ENCODE results near the gene RGS7. TPM values are rescaled to one million over a fixed set of nuclear protein-coding genes. Genes with fewer than 3 reads are reported as not detected.

RGS7 gene
- total and polyA plus RNA-seq, 2 of the 4 experiments (the other 2 are of a cell fraction): 0.58 to 0.72 TPM

DNA sequence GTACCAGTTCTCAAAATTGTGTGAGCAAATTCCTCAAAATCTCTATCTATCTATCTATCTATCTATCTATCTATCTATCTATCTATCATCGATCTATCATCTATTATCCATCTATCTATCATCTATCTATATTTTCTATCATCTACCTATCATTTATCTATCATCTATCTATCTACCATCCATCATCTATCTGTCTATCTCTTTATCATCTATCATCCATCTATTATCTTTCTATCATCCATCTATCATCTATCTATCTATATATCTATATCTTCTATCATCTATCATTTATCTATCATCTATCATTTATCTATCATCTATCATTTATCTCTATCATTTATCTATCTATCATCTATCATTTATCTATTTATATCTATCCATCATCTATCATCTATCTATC is 380.3 kb downstream of the RGS7 start:
- Histone ChIP-seq H4K8ac (ENCODE audit: low read depth in 2 of 2, low read length in 2 of 2) (no peak overlapping the region), H3K36me3 (ENCODE audit: control insufficient read depth, insufficient read depth, low read length) (no peaks in the 10 kb centered on the region), H3K9me1 (ENCODE audit: insufficient read depth, low read length) (no peaks in the 10 kb centered on the region), H3K18ac (ENCODE audit: low read depth, low read length) (no peak overlapping the region), H3K9ac (ENCODE audit: low read depth, low read length) (no peak overlapping the region), H2AFZ (replicated peaks; ENCODE audit: low read length, poor library complexity) (no peak overlapping the region), H2BK5ac (ENCODE audit: low read depth, low read length, poor library complexity, severe bottlenecking) (no peak overlapping the region), H3K23ac (ENCODE audit: low read depth, low read length) (no peak overlapping the region), H3K14ac (replicated peaks; ENCODE audit: low read depth, low read length) (no peak overlapping the region), H3K4me2 (ENCODE audit: low read depth, low read length) (no peak overlapping the region), H2AK5ac (ENCODE audit: low read depth, low read length) (no peak overlapping the region), H3K9me3 (ENCODE audit: control insufficient read depth, insufficient read depth, low read length) (no peaks in the 10 kb centered on the region), H3K4me3 (ENCODE audit: insufficient read depth, low read depth, low read length) (no peak overlapping the region), H3K79me1 (ENCODE audit: low read depth in 1 of 2, low read length in 2 of 2) (no peaks in the 10 kb centered on the region), H3K4ac (ENCODE audit: low read depth, low read length) (no peak overlapping the region), H4K20me1 (ENCODE audit: insufficient read depth, low read length) (no peaks in the 10 kb centered on the region), H3K56ac (ENCODE audit: extremely low read depth, insufficient read depth, low read length) (no peak overlapping the region), H3K4me1 (ENCODE audit: control insufficient read depth, insufficient read depth, low read length) (no peaks in the 10 kb centered on the region), H3K27me3 (ENCODE audit: control insufficient read depth, insufficient read depth, low read length) (no peaks in the 10 kb centered on the region), H4K91ac (ENCODE audit: insufficient read depth, low read depth, low read length) (no peak overlapping the region), H3K27ac (ENCODE audit: insufficient read depth, low read length) (no peak overlapping the region), H4K5ac (ENCODE audit: low read depth, low read length) (no peak overlapping the region), H2BK20ac (ENCODE audit: low read depth, low read length) (no peak overlapping the region), H2AK9ac (replicated peaks; ENCODE audit: low read depth, low read length, poor library complexity) (no peak overlapping the region), H2BK15ac (ENCODE audit: low read depth, low read length) (no peak overlapping the region), H2BK120ac (ENCODE audit: low read depth, low read length) (no peak overlapping the region)
- CTCF ChIA-PET: no interaction called here
- intact Hi-C loops (cut with micrococcal nuclease) (no loop called here), dilution Hi-C loops (cut with HindIII; ENCODE audit: low sequenced_read_pairs, unreplicated experiment) (no loop called here), in situ Hi-C loops (cut with MboI; ENCODE audit: low sequenced_read_pairs) (no loop called here)
- no TSS peak for BruUV-seq (replicated peaks)
- 20 to 100% methylated on average over 1 of the region's 1 CpG for WGBS, 2 experiments (ENCODE audit: extremely low coverage in 2 of 2, insufficient read length in 1 of 2)
- no peak for TF ChIP-seq RAD21 (IDR thresholded peaks at IDR 0.05; ENCODE audit: low read length)
- no peak for TF ChIP-seq SMC3 (IDR thresholded peaks at IDR 0.05; ENCODE audit: low read depth, low read length)
- no peak for TF ChIP-seq NFE2L2 (IDR thresholded peaks at IDR 0.05; ENCODE audit: low read depth, low read length)
- no peak for TF ChIP-seq CEBPB (IDR thresholded peaks at IDR 0.05; ENCODE audit: low read depth, low read length)
- TF ChIP-seq CHD1 (IDR thresholded peaks at IDR 0.05; ENCODE audit: low read depth, low read length): no peak
- no peak for TF ChIP-seq RFX5 (IDR thresholded peaks at IDR 0.05; ENCODE audit: low read depth, low read length)
- TF ChIP-seq FOS (IDR thresholded peaks at IDR 0.05; ENCODE audit: low read depth, low read length): no peak
- no peak for TF ChIP-seq MAZ (IDR thresholded peaks at IDR 0.05; ENCODE audit: borderline replicate concordance, low read depth, low read length)
- TF ChIP-seq, protein P1, sequence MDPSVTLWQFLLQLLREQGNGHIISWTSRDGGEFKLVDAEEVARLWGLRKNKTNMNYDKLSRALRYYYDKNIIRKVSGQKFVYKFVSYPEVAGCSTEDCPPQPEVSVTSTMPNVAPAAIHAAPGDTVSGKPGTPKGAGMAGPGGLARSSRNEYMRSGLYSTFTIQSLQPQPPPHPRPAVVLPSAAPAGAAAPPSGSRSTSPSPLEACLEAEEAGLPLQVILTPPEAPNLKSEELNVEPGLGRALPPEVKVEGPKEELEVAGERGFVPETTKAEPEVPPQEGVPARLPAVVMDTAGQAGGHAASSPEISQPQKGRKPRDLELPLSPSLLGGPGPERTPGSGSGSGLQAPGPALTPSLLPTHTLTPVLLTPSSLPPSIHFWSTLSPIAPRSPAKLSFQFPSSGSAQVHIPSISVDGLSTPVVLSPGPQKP (IDR thresholded peaks at IDR 0.05; ENCODE audit: borderline replicate concordance, low read depth, low read length): no peak
- TF ChIP-seq MAFK (IDR thresholded peaks at IDR 0.05; ENCODE audit: low read depth, low read length): no peak
- TF ChIP-seq, protein P2, sequence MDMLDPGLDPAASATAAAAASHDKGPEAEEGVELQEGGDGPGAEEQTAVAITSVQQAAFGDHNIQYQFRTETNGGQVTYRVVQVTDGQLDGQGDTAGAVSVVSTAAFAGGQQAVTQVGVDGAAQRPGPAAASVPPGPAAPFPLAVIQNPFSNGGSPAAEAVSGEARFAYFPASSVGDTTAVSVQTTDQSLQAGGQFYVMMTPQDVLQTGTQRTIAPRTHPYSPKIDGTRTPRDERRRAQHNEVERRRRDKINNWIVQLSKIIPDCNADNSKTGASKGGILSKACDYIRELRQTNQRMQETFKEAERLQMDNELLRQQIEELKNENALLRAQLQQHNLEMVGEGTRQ (IDR thresholded peaks at IDR 0.05; ENCODE audit: low read depth, low read length): no peak
- POLR2A ChIA-PET (ENCODE audit: unreplicated experiment): no interaction called here
- no peak for ATAC-seq (ENCODE audit: low read depth)
- no peak for DNase-seq

All from IMR-90 (cell line).